HG03439 (cell line): ENCODE measurements around the gene MAPRE2.

Experiments
- ATAC-seq: cut with Tn5 transposase; IDR thresholded peaks from one replicate; pipeline ENCODE4 v1.9.1; 2021; ENCODE audit warnings: mild to moderate bottlenecking, moderate library complexity; ENCODE audit not compliant: unreplicated experiment

MAPRE2 gene

GRCh38 chr18:35118641-35119040 is 77.4 kb downstream of the MAPRE2 start:
- no peak for ATAC-seq

- no peak for ATAC-seq
Observed at GRCh38 chr18:35121038-35121437, 79.8 kb downstream of the MAPRE2 start.

GRCh38 chr18:35121531-35121930 is 80.3 kb downstream of the MAPRE2 start:
- ATAC-seq = no peak

- no peak for ATAC-seq
Observed at GRCh38 chr18:35122586-35123224, 81.5 kb downstream of the MAPRE2 start.

- ATAC-seq = no peak
Observed at GRCh38 chr18:35123811-35124210, 82.6 kb downstream of the MAPRE2 start.

- ATAC-seq = no peak
Observed at GRCh38 chr18:35127201-35127600, 86.0 kb downstream of the MAPRE2 start.

- no peak for ATAC-seq
Observed at GRCh38 chr18:35128675-35129074, 87.5 kb downstream of the MAPRE2 start.

- no peak for ATAC-seq
Observed at GRCh38 chr18:35130236-35130635, 89.0 kb downstream of the MAPRE2 start.

- no peak for ATAC-seq
Observed at GRCh38 chr18:35131387-35132020, 90.3 kb downstream of the MAPRE2 start.

- ATAC-seq = no peak
Observed at GRCh38 chr18:35132021-35132902, 91.0 kb downstream of the MAPRE2 start.

- ATAC-seq = no peak
Observed at GRCh38 chr18:35134190-35134730, 93.0 kb downstream of the MAPRE2 start.

GRCh38 chr18:35134791-35135531 is 93.7 kb downstream of the MAPRE2 start:
- no peak for ATAC-seq

- no peak for ATAC-seq
Observed at GRCh38 chr18:35136248-35136647, 95.0 kb downstream of the MAPRE2 start.

- no peak for ATAC-seq
Observed at GRCh38 chr18:35136885-35137284, 95.7 kb downstream of the MAPRE2 start.

- no peak for ATAC-seq
Observed at GRCh38 chr18:35137632-35138031, 96.4 kb downstream of the MAPRE2 start.

- ATAC-seq = no peak
Observed at GRCh38 chr18:35138773-35139172, 97.6 kb downstream of the MAPRE2 start.

GRCh38 chr18:35139517-35139916 is 98.3 kb downstream of the MAPRE2 start:
- ATAC-seq = no peak

GRCh38 chr18:35141077-35141476 is 99.9 kb downstream of the MAPRE2 start:
- no peak for ATAC-seq

- ATAC-seq = no peak
Observed at GRCh38 chr18:35141567-35142274, 100.5 kb downstream of the MAPRE2 start.

GRCh38 chr18:35142275-35142615 is 101.0 kb downstream of the MAPRE2 start:
- no peak for ATAC-seq
